OCI-LY7 (cell line): ENCODE measurements around the gene GJB2.

Source experiments
- EZH2phosphoT487 ChIP-seq: fragments of 200-600 bp; sonication (generic); IDR thresholded peaks from 2 replicates; pipeline ENCODE4 v1.6.1; 2018; ENCODE audit warnings: low read depth, borderline replicate concordance, mild to moderate bottlenecking, mixed run types, antibody characterized with exemption, low read length, moderate library complexity, mixed read lengths
- TF ChIP-seq, protein P1 (sequence below): fragments of 200-600 bp; sonication (generic); conservative IDR thresholded peaks from 2 replicates; pipeline ENCODE4 v1.5.1; 2014; ENCODE audit warnings: mild to moderate bottlenecking, antibody characterized with exemption, low read length, moderate library complexity, mixed read lengths

DNA sequence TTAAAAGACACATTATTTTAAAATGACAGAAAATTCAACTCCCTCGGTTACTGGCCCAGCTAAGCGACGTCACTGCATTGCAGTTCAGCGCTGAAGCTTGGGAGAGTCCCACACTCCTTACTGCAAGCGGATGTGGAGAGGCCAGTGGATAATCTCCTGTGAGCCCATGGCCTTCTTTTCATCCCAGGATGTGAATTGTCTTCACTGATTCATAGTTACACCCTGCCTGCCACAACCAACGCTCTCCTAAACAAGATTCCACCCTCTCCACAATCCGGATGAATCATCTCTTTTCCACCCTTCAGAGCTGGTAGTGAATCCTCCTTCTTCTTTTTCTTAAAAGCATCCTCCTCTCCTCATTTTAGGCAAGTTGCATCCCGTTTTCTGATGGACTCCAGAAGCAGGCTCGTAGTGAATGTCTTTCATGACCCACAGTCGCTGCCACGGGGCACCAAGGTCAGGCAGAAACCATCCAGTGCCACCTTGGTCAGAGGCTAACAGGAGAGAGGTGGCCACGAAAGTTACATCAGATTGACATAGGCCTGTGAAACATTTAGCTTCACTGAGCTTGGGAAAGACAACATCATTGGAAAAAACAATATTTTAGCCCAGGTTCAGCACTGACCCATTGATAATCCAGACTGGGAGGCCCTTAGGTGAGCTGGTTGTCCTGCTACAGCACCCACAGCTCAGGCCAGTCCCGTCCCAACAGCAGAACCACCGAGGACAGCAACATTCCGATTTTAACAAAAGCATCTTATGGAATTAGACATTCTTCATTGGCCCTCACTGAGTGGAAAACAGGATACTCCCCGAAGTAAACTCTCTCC is 2.0 kb downstream of the GJB2 start:
- TF ChIP-seq, protein P1, sequence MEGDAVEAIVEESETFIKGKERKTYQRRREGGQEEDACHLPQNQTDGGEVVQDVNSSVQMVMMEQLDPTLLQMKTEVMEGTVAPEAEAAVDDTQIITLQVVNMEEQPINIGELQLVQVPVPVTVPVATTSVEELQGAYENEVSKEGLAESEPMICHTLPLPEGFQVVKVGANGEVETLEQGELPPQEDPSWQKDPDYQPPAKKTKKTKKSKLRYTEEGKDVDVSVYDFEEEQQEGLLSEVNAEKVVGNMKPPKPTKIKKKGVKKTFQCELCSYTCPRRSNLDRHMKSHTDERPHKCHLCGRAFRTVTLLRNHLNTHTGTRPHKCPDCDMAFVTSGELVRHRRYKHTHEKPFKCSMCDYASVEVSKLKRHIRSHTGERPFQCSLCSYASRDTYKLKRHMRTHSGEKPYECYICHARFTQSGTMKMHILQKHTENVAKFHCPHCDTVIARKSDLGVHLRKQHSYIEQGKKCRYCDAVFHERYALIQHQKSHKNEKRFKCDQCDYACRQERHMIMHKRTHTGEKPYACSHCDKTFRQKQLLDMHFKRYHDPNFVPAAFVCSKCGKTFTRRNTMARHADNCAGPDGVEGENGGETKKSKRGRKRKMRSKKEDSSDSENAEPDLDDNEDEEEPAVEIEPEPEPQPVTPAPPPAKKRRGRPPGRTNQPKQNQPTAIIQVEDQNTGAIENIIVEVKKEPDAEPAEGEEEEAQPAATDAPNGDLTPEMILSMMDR = no peak
- TF ChIP-seq EZH2phosphoT487 = no peak
